Upper lobe of right lung (tissue), 1 donor: ENCODE measurements around the gene FAM193B. TPM values are rescaled to one million over a fixed set of nuclear protein-coding genes. Genes with fewer than 3 reads are reported as not detected.

Experiments used
- ATAC-seq: fragments of 200-7000 bp; cut with Tn5 transposase; one replicate; pipeline ENCODE4 v1.9.1; 2020; ENCODE audit warnings: mild to moderate bottlenecking, moderate library complexity
- DNase-seq: peaks from one replicate; pipeline ENCODE4 v3.0.0-alpha.2; 2020
- H3K27ac ChIP-seq: fragments of 200-600 bp; one replicate; pipeline ENCODE4 v1.8.0; 2022
- H3K27me3 ChIP-seq: fragments of 200-600 bp; one replicate; pipeline ENCODE4 v1.8.0; 2022; ENCODE audit warnings: mild to moderate bottlenecking
- H3K36me3 ChIP-seq: fragments of 200-600 bp; one replicate; pipeline ENCODE4 v1.8.0; 2022
- H3K4me1 ChIP-seq: fragments of 200-600 bp; one replicate; pipeline ENCODE4 v1.8.0; 2022
- H3K4me3 ChIP-seq: fragments of 200-600 bp; one replicate; pipeline ENCODE4 v1.8.0; 2022; ENCODE audit warnings: mild to moderate bottlenecking
- H3K9me3 ChIP-seq: fragments of 200-600 bp; one replicate; pipeline ENCODE4 v1.8.0; 2022
- intact Hi-C: fragments of 100-400 bp; cut with DNase I; formaldehyde crosslinking; loops from one replicate; pipeline ENCODE4 v1.11.0; 2022
- total RNA-seq: library from RNA; stranded (reverse); fragmentation: NEBNext Ultra II Directional; extraction: Animal tissue kit (Norgen Biotek cat#: 25700); gene quantifications from one replicate; pipeline ENCODE4 v1.2.1, GENCODE V29; 2021
- TF ChIP-seq, protein P1 (sequence below): fragments of 200-600 bp; IDR thresholded peaks from one replicate; pipeline ENCODE4 v1.8.0; 2022; ENCODE audit warnings: antibody characterized with exemption
- donor health status: DM: no; HTN: yes; CAD: no; lungs with severe emphysema.

FAM193B gene
- total RNA-seq, 1 donor from 2014 or later, result 76.3 TPM

DNA sequence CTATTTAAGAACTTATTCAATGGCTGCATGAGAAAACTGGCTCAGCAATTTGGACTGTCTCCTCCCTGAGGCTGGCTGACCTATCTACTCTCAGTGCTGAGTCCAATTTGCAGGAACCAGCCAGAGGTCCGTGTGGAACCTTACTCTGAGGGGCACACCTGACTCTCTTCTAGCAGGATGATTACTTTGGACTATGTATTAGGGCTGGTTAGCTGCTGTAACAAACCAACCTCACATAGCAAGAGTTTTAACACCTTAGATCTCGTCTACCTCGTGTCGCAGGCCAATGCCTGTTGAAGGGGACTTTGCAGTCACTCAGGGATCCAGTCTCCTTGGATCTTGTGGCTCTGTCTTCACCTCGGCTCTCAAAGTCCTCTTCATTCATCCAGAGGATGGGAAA lies 3.4 kb upstream of the FAM193B start:
- H3K27ac ChIP-seq, result no peak overlapping the region
- TF ChIP-seq, protein P1, sequence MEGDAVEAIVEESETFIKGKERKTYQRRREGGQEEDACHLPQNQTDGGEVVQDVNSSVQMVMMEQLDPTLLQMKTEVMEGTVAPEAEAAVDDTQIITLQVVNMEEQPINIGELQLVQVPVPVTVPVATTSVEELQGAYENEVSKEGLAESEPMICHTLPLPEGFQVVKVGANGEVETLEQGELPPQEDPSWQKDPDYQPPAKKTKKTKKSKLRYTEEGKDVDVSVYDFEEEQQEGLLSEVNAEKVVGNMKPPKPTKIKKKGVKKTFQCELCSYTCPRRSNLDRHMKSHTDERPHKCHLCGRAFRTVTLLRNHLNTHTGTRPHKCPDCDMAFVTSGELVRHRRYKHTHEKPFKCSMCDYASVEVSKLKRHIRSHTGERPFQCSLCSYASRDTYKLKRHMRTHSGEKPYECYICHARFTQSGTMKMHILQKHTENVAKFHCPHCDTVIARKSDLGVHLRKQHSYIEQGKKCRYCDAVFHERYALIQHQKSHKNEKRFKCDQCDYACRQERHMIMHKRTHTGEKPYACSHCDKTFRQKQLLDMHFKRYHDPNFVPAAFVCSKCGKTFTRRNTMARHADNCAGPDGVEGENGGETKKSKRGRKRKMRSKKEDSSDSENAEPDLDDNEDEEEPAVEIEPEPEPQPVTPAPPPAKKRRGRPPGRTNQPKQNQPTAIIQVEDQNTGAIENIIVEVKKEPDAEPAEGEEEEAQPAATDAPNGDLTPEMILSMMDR, result no peak
- intact Hi-C loops, result no loop called here

GRCh38 chr5:177557041-177557647 lies 2.8 kb upstream of the FAM193B start:
- Histone ChIP-seq H3K9me3 (no peaks in the 10 kb centered on the region), H3K4me1 (peaks cover 12% of the 10 kb centered on the region), H3K27me3 (no peaks in the 10 kb centered on the region), H3K27ac (no peak overlapping the region), H3K36me3 (peaks cover 4% of the 10 kb centered on the region), H3K4me3 (no peak overlapping the region)
- ATAC-seq (no peak), DNase-seq (no peak)
- TF ChIP-seq, protein P1, result no peak
- intact Hi-C loops, result no loop called here

More for the DNA sequence above, 3.4 kb upstream of the FAM193B start:
- Histone ChIP-seq H3K27me3 (no peaks in the 10 kb centered on the region), H3K4me1 (peaks cover 7% of the 10 kb centered on the region), H3K9me3 (no peaks in the 10 kb centered on the region), H3K4me3 (no peak overlapping the region), H3K36me3 (no peaks in the 10 kb centered on the region)
- DNase-seq (no peak), ATAC-seq (no peak)

- Histone ChIP-seq H3K36me3 (peaks cover 13% of the 10 kb centered on the region), H3K27ac (no peak overlapping the region), H3K9me3 (no peaks in the 10 kb centered on the region), H3K4me3 (no peak overlapping the region), H3K4me1 (peaks cover 12% of the 10 kb centered on the region), H3K27me3 (no peaks in the 10 kb centered on the region)
- TF ChIP-seq, protein P1, result no peak
- intact Hi-C loops, result no loop called here
- ATAC-seq (no peak), DNase-seq (no peak)
Measured at GRCh38 chr5:177555665-177556064, 1.3 kb upstream of the FAM193B start.

- no peaks in the 10 kb centered on the region for H3K27me3 ChIP-seq
- intact Hi-C loops, result no loop called here
- H3K9me3 ChIP-seq, result no peaks in the 10 kb centered on the region
- H3K4me1 ChIP-seq, result peaks cover 12% of the 10 kb centered on the region
- no peak overlapping the region for H3K4me3 ChIP-seq
- H3K36me3 ChIP-seq, result peaks cover 17% of the 10 kb centered on the region
- ATAC-seq (no peak), DNase-seq (no peak)
- TF ChIP-seq, protein P1, result no peak
- H3K27ac ChIP-seq, result no peak overlapping the region
Measured at GRCh38 chr5:177555228-177555627, 865 bp upstream of the FAM193B start.

GRCh38 chr5:177553671-177554429 lies 513 bp downstream of the FAM193B start:
- Histone ChIP-seq H3K4me3 (peak overlapping the region; percentile 95), H3K27ac (peak overlapping the region; percentile 73), H3K9me3 (no peaks in the 10 kb centered on the region), H3K27me3 (no peaks in the 10 kb centered on the region), H3K36me3 (peaks cover 21% of the 10 kb centered on the region), H3K4me1 (peaks cover 12% of the 10 kb centered on the region)
- peak; percentile 60 for ATAC-seq
- DNase-seq, result peak; percentile 83
- TF ChIP-seq, protein P1, result no peak
- intact Hi-C loops, result no loop called here
